CD4-positive, alpha-beta memory T cell (primary cell): ENCODE measurements around the gene MCF2L. TPM values are rescaled to one million over a fixed set of nuclear protein-coding genes. Genes with fewer than 3 reads are reported as not detected.
"Not testable (repeated sequence)": the region's sequence is repeated elsewhere in the genome, so short reads cannot be mapped to it uniquely, and the experiment has no call there.

Source experiments
- CTCF ChIA-PET: fragments of 350-600 bp; sonication (Branson Sonifier 250); formaldehyde crosslinking; loops from one replicate; lab custom pipeline; 2021; ENCODE audit warnings: inconsistent platforms; ENCODE audit not compliant: partially characterized antibody; lab: Charles Lee
- POLR2A ChIA-PET: fragments of 350-600 bp; sonication (Branson Sonifier 250); formaldehyde crosslinking; loops from one replicate; lab custom pipeline; 2021; ENCODE audit not compliant: partially characterized antibody; lab: Charles Lee
- DNase-seq, 5 donors: peaks; one replicate each; pipeline versions ENCODE4 v3.0.0 to v3.0.0-alpha.2; 2020 to 2022; ENCODE audit warnings: mixed read lengths in 1 of 5
- H3K27ac ChIP-seq: one replicate; pipeline ENCODE4 v1.7.0; 2013; ENCODE audit warnings: low read depth, low read length
- H3K27me3 ChIP-seq: 2 replicates; pipeline ENCODE4 v1.7.0; 2013; ENCODE audit warnings: mild to moderate bottlenecking, low read length, moderate library complexity; ENCODE audit not compliant: insufficient read depth
- H3K36me3 ChIP-seq: 2 replicates; pipeline ENCODE4 v1.7.0; 2013; ENCODE audit warnings: mild to moderate bottlenecking, low read length, moderate library complexity; ENCODE audit not compliant: insufficient read depth
- H3K4me1 ChIP-seq: 2 replicates; pipeline ENCODE4 v1.7.0; 2013; ENCODE audit warnings: mild to moderate bottlenecking, low read length, moderate library complexity; ENCODE audit not compliant: insufficient read depth
- H3K4me3 ChIP-seq, 2 donors: one replicate each; pipeline ENCODE4 v1.7.0; 2013; ENCODE audit warnings: low read length in 2 of 2, mild to moderate bottlenecking in 1 of 2
- H3K9me3 ChIP-seq, 2 donors: one replicate each; pipeline ENCODE4 v1.7.0; 2013; ENCODE audit warnings: low read length in 2 of 2, control low read depth in 1 of 2; ENCODE audit not compliant: control insufficient read depth in 1 of 2
- H3K27ac Mint-ChIP-seq, 7 donors: one replicate each; pipeline ENCODE4 v1.8.0; 2020 to 2021; ENCODE audit warnings: mixed read lengths in 7 of 7, mild to moderate bottlenecking in 6 of 7, inconsistent platforms in 3 of 7, moderate library complexity in 3 of 7
- H3K27me3 Mint-ChIP-seq, 2 donors: one replicate each; pipeline ENCODE4 v1.8.0; 2020 to 2021; ENCODE audit warnings: mixed read lengths in 2 of 2
- H3K36me3 Mint-ChIP-seq, 2 donors: one replicate each; pipeline ENCODE4 v1.8.0; 2020 to 2021; ENCODE audit warnings: mixed read lengths in 2 of 2, inconsistent platforms in 1 of 2, mild to moderate bottlenecking in 1 of 2
- H3K4me1 Mint-ChIP-seq, 4 donors: one replicate each; pipeline ENCODE4 v1.8.0; 2020 to 2021; ENCODE audit warnings: mixed read lengths in 4 of 4, mild to moderate bottlenecking in 1 of 4
- H3K4me3 Mint-ChIP-seq, 8 donors: one replicate each; pipeline ENCODE4 v1.8.0; 2020 to 2021; ENCODE audit warnings: mixed read lengths in 8 of 8, mild to moderate bottlenecking in 7 of 8, moderate library complexity in 6 of 8, inconsistent platforms in 3 of 8
- H3K9me3 Mint-ChIP-seq, 8 donors: one replicate each; pipeline ENCODE4 v1.8.0; 2020 to 2021; ENCODE audit warnings: mixed read lengths in 8 of 8, mild to moderate bottlenecking in 5 of 8, inconsistent platforms in 3 of 8, moderate library complexity in 1 of 8
- intact Hi-C: fragments of 100-400 bp; cut with micrococcal nuclease; formaldehyde crosslinking; loops from one replicate; pipeline ENCODE4 v1.15.1; 2023
- polyA plus RNA-seq, 2 donors: library from polyadenylated mRNA; unstranded; fragments of 300-500 nt; fragmentation: Illumina TruSeq; gene quantifications; one replicate each; pipeline ENCODE4 v1.2.3, GENCODE V29; 2021
- total RNA-seq, 2 experiments: library from RNA; stranded (reverse); gene quantifications; one replicate each; pipeline ENCODE4 v1.2.3, GENCODE V29; 2021

The MCF2L gene
- total and polyA plus RNA-seq, 4 experiments from 2014 or later: 0.15 to 18.9 (median 10.4) TPM

GRCh38 chr13:112938680-112939079 lies 30.3 kb upstream of the MCF2L start:
- no peak for DNase-seq
- no peaks in the 10 kb centered on the region for H3K27me3 ChIP-seq
- H3K36me3 Mint-ChIP-seq: peaks cover 0 to 1% of the 10 kb centered on the region in 2 donors
- no peaks in the 10 kb centered on the region for H3K9me3 ChIP-seq
- H3K27ac Mint-ChIP-seq: no peak overlapping the region
- intact Hi-C loops: no loop called here
- H3K9me3 Mint-ChIP-seq: no peaks in the 10 kb centered on the region
- CTCF ChIA-PET: interaction anchor here (1.0 to 1.1 kb wide), 2 partner anchors 91 to 456 kb away, joined by 3 to 4 read pairs; no protein-coding TSS in a partner anchor
- H3K27ac ChIP-seq: no peak overlapping the region
- POLR2A ChIA-PET: no interaction called here
- no peak overlapping the region for H3K4me3 Mint-ChIP-seq
- H3K4me1 Mint-ChIP-seq: peaks cover 2 to 8% (median 6%) of the 10 kb centered on the region in 4 donors
- no peaks in the 10 kb centered on the region for H3K36me3 ChIP-seq
- H3K27me3 Mint-ChIP-seq: peaks cover 8 to 25% of the 10 kb centered on the region in 2 donors
- H3K4me3 ChIP-seq: no peak overlapping the region
- H3K4me1 ChIP-seq: peaks cover 10% of the 10 kb centered on the region

DNA sequence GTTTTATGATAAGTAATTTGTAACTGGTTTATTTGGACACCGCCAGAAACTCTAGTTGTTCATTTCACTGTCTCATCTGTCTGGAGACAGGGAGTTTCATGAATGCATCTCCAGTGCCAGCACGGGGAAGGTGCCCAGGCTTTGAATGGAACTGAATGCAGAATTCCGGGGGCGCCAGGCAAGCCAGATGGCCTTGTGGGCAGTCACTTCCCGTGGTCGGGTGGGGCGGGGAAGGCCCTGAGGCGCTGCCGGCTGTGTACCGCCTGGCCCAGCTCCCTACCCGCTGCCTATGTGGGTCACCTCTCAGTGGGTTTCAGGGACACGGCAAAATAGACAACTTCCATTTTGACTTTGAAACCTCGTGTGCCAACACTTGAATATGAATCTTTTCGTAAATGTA lies 28.8 kb upstream of the MCF2L start:
- intact Hi-C loops: loop anchor here (5.0 kb wide), 1 partner anchor 357 kb away; the partner anchor contains the start of gene LAMP1
- Mint-ChIP-seq H3K27me3 (peaks cover 10 to 25% of the 10 kb centered on the region in 2 donors), H3K27ac (no peak overlapping the region)

GRCh38 chr13:112941349-112941748 lies 27.7 kb upstream of the MCF2L start:
- peaks cover 2 to 11% (median 6%) of the 10 kb centered on the region in 4 donors for H3K4me1 Mint-ChIP-seq

More for the DNA sequence above, 28.8 kb upstream of the MCF2L start:
- no peak for DNase-seq
- H3K4me1 ChIP-seq: peaks cover 13% of the 10 kb centered on the region
- POLR2A ChIA-PET: no interaction called here
- CTCF ChIA-PET: interaction anchor here (0.7 to 1.0 kb wide), 3 partner anchors 88 to 454 kb away, joined by 3 read pairs; no protein-coding TSS in a partner anchor
- Mint-ChIP-seq H3K4me1 (peaks cover 2 to 11% (median 6%) of the 10 kb centered on the region in 4 donors), H3K4me3 (no peak overlapping the region), H3K36me3 (peaks cover 0 to 1% of the 10 kb centered on the region in 2 donors), H3K9me3 (no peaks in the 10 kb centered on the region)
- no peaks in the 10 kb centered on the region for H3K9me3 ChIP-seq
- no peak overlapping the region for H3K27ac ChIP-seq
- H3K27me3 ChIP-seq: no peaks in the 10 kb centered on the region
- no peak overlapping the region for H3K4me3 ChIP-seq
- no peaks in the 10 kb centered on the region for H3K36me3 ChIP-seq

GRCh38 chr13:112941765-112942164 lies 27.2 kb upstream of the MCF2L start:
- CTCF ChIA-PET: interaction anchor here (1.4 to 1.9 kb wide), 4 partner anchors 11 to 452 kb away, joined by 3 to 30 read pairs (median 6); no protein-coding TSS in a partner anchor
- H3K36me3 Mint-ChIP-seq, H3K9me3 ChIP-seq, DNase-seq, H3K27me3 ChIP-seq, H3K27ac ChIP-seq, POLR2A ChIA-PET, H3K4me3 ChIP-seq, H3K36me3 ChIP-seq, H3K27ac Mint-ChIP-seq, H3K9me3 Mint-ChIP-seq: not testable (repeated sequence)
- intact Hi-C loops: loop anchor here (1.0 to 5.0 kb wide), 4 partner anchors 28 to 356 kb away; partner anchors contain the start of genes LAMP1 and MCF2L
- peaks cover 13% of the 10 kb centered on the region for H3K4me1 ChIP-seq
- peaks cover 2 to 11% (median 6%) of the 10 kb centered on the region in 4 donors for H3K4me1 Mint-ChIP-seq
- H3K4me3 Mint-ChIP-seq: peak overlapping the region in 1 of 8 donors; percentile 14
- peaks cover 8 to 26% of the 10 kb centered on the region in 2 donors for H3K27me3 Mint-ChIP-seq

More at GRCh38 chr13:112941349-112941748, 27.7 kb upstream of the MCF2L start:
- H3K9me3 Mint-ChIP-seq: no peaks in the 10 kb centered on the region
- H3K4me3 Mint-ChIP-seq: no peak overlapping the region
- H3K27ac Mint-ChIP-seq: no peak overlapping the region
- ChIA-PET CTCF (interaction anchor here (1.0 kb wide), 1 partner anchor 88 kb away, joined by 3 read pairs; no protein-coding TSS in a partner anchor), POLR2A (no interaction called here)
- no peaks in the 10 kb centered on the region for H3K36me3 ChIP-seq
- H3K36me3 Mint-ChIP-seq: peaks cover 0 to 1% of the 10 kb centered on the region in 2 donors
- no peak for DNase-seq
- intact Hi-C loops: loop anchor here (5.0 kb wide), 1 partner anchor 356 kb away; the partner anchor contains the start of gene LAMP1
- no peaks in the 10 kb centered on the region for H3K27me3 ChIP-seq
- no peak overlapping the region for H3K4me3 ChIP-seq
- H3K27me3 Mint-ChIP-seq: peaks cover 9 to 26% of the 10 kb centered on the region in 2 donors
- peaks cover 13% of the 10 kb centered on the region for H3K4me1 ChIP-seq
- no peak overlapping the region for H3K27ac ChIP-seq
- H3K9me3 ChIP-seq: no peaks in the 10 kb centered on the region

DNA sequence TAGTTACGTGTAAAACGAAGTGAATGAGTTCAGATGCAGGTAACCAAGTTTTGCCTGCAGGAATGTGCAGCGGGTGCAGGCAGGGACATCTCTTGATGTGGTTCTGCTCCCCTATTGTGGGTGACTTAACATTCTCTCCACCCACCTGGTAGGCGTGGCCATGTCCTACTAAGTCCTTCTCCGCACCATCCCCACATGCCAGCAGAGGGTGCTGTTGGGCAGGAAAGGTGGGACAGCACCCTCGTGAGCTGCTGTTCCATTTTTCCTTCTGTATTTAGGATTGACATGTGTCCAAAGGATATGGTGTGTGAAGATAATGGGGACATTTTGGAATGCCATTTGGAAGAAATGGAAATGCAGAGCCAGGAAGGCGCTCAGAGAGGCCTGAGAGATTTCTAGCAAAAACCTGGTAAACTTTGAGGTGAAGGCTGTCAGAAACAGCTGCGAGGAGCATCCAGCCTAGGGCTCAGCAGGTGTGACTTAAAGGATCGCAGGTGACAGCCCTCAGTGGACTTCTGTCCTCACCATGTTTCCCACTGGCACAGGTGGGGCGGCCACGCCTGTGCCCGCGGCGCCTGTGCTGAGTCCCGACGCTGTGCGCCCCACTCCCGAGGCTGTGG lies 26.2 kb upstream of the MCF2L start:
- no peaks in the 10 kb centered on the region for H3K36me3 ChIP-seq
- no peaks in the 10 kb centered on the region for H3K9me3 ChIP-seq
- CTCF ChIA-PET: interaction anchor here (0.7 to 1.9 kb wide), 19 partner anchors 10 to 456 kb away, joined by 3 to 30 read pairs (median 4); partner anchors contain the start of gene MCF2L
- Mint-ChIP-seq H3K4me3 (peak overlapping the region; percentile 87 to 98 (median 95)), H3K36me3 (peaks cover 0 to 1% of the 10 kb centered on the region in 2 donors), H3K27ac (peak overlapping the region in 4 of 7 donors; percentile 14 to 88 (median 83)), H3K4me1 (peaks cover 2 to 11% (median 5%) of the 10 kb centered on the region in 4 donors), H3K27me3 (peaks cover 5 to 25% of the 10 kb centered on the region in 2 donors), H3K9me3 (no peaks in the 10 kb centered on the region)
- POLR2A ChIA-PET: interaction anchor here (1.0 to 1.5 kb wide), 6 partner anchors 22 to 451 kb away, joined by 3 to 7 read pairs (median 4); partner anchors contain the start of gene CUL4A
- no peak overlapping the region for H3K27ac ChIP-seq
- peak; percentile 87 to 95 (median 89) for DNase-seq
- intact Hi-C loops: loop anchor here (1.0 to 5.0 kb wide), 4 partner anchors 27 to 355 kb away; partner anchors contain the start of genes LAMP1 and MCF2L
- H3K4me3 ChIP-seq: peak overlapping the region in 1 of 2 donors; percentile 53
- peaks cover 13% of the 10 kb centered on the region for H3K4me1 ChIP-seq
- H3K27me3 ChIP-seq: no peaks in the 10 kb centered on the region

DNA sequence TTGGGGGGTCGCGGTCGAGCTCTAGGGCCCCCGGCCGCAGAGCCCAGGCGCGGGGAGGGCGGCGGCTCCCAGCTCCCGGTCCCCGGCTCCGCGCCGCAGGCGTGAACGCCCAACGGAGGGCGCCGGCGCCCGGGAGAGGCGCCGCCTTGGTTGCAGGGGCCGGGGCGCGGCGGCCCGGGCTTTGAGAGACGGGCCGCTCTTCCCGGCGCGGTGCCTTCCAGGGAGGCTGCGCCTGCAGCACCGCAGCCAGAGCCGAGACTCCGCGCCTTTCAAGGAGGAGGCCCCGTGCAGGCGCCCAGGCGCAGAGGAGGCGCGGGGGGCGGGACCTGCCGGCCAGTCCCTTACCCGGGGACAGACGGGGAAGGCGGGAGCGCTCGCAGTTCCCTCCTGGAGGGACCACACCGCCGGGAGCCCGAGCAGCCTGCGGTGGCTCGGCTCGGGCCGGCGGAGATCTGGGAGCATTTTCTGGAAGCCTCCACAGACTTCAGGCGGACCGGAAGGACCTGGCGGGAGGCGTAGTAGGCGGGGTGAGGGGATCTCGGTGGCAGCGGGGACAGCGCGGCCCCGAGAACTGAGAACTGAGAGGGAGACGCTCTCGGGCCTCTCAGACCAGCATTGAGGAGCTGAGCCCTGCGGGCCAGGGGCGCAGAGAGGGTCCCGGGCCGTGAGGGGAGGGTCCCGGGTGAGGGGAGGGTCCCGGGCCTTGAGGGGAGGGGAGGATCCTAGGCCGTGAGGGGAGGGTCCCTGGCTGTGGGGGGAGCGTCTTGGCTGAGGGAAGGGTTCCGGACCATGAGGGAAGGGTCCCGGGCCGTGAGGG lies 25.5 kb upstream of the MCF2L start:
- H3K36me3 Mint-ChIP-seq: peaks cover 0 to 1% of the 10 kb centered on the region in 2 donors
- Histone ChIP-seq H3K4me3 (peak overlapping the region in 1 of 2 donors; percentile 53), H3K9me3 (no peaks in the 10 kb centered on the region), H3K4me1 (peaks cover 13% of the 10 kb centered on the region), H3K27ac (no peak overlapping the region), H3K36me3 (no peaks in the 10 kb centered on the region), H3K27me3 (no peaks in the 10 kb centered on the region)
- no peak overlapping the region for H3K27ac Mint-ChIP-seq
- intact Hi-C loops: loop anchor here (5.0 kb wide), 1 partner anchor 354 kb away; the partner anchor contains the start of gene LAMP1
- peak overlapping the region; percentile 59 to 76 (median 66) for H3K4me3 Mint-ChIP-seq
- no peaks in the 10 kb centered on the region for H3K9me3 Mint-ChIP-seq
- peaks cover 2 to 11% (median 5%) of the 10 kb centered on the region in 4 donors for H3K4me1 Mint-ChIP-seq
- CTCF ChIA-PET: interaction anchor here (0.7 to 1.9 kb wide), 18 partner anchors 9 to 455 kb away, joined by 3 to 30 read pairs (median 4); partner anchors contain the start of gene MCF2L
- H3K27me3 Mint-ChIP-seq: peaks cover 3 to 25% of the 10 kb centered on the region in 2 donors
- DNase-seq: peak in 4 of 5 donors; percentile 4 to 30 (median 10)
- POLR2A ChIA-PET: interaction anchor here (1.0 to 1.5 kb wide), 6 partner anchors 22 to 451 kb away, joined by 3 to 7 read pairs (median 4); partner anchors contain the start of gene CUL4A
